ENCODE measurements around the gene TMOD1. TPM values are rescaled to one million over a fixed set of nuclear protein-coding genes. Genes with fewer than 3 reads are reported as not detected.

The TMOD1 gene
- total and polyA plus RNA-seq, 2 of the 8 experiments (the other 6 are each of a cell fraction or from before 2014, with no cell fraction given): 0.17 to 0.88 TPM

DNA sequence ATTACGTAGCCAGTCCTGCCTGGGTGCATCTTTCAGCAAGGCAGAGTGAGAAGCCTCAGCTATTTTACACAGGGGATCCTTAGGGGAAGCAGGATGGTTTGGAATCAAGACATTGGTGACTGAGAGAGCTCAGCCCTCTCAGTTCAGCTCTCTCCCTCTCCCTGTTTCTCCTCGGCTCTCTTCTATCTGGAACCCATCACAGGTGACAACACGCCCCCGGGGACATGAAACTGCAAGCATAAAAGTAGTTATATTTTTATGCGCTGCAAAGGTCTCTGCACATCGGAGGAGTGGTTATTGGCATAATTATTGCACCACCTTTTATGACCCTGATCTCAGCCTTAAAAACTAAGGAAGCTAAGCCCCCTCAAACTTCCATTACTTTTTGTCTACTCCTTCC, 14.2 kb downstream of the TMOD1 start:
- Histone ChIP-seq H3K4me1 (replicated peaks in 1 of 4; ENCODE audit: control insufficient read depth in 3 of 4, insufficient read depth in 4 of 4, low read length in 3 of 4) (peaks cover 0 to 2% (median 0%) of the 10 kb centered on the region in 4 experiments; a peak in 1 of 7 replicates), H2AFZ (ENCODE audit: low read length) (no peak overlapping the region; the same call in 1 of the 2 replicates), H2BK120ac (replicated peaks; ENCODE audit: low read depth, low read length) (no peak overlapping the region), H3K4me3 (ENCODE audit: extremely low read depth in 1 of 4, insufficient read depth in 2 of 4, low read depth in 3 of 4, low read length in 4 of 4) (no peak overlapping the region), H3K27ac (ENCODE audit: low read depth, low read length) (no peak overlapping the region), H3K56ac (replicated peaks; ENCODE audit: insufficient read length, low read depth, low read length) (no peak overlapping the region), H3K79me2 (ENCODE audit: control insufficient read depth in 1 of 2, insufficient read depth in 2 of 2, low read length in 2 of 2) (no peaks in the 10 kb centered on the region), H2BK15ac (ENCODE audit: low read length) (no peak overlapping the region), H3K23me2 (ENCODE audit: low read depth, low read length) (no peaks in the 10 kb centered on the region), H3K23ac (ENCODE audit: insufficient read length) (no peak overlapping the region), H3K4ac (replicated peaks; ENCODE audit: insufficient read length, low read depth, low read length) (no peak overlapping the region), H3K14ac (ENCODE audit: insufficient read length) (no peak overlapping the region), H3K79me1 (ENCODE audit: low read depth, low read length) (no peaks in the 10 kb centered on the region), H2BK20ac (ENCODE audit: low read length) (no peak overlapping the region), H3K36me3 (ENCODE audit: control insufficient read depth in 2 of 4, insufficient read depth in 4 of 4, low read length in 3 of 4) (no peaks in the 10 kb centered on the region), H4K5ac (ENCODE audit: insufficient read length, low read depth, low read length) (no peak overlapping the region), H3K9me3 (ENCODE audit: insufficient read depth in 2 of 2, low read depth in 1 of 2, low read length in 1 of 2) (no peaks in the 10 kb centered on the region), H3K9ac (replicated peaks in 1 of 4; ENCODE audit: extremely low read depth in 1 of 4, low read depth in 3 of 4, low read length in 3 of 4) (no peak overlapping the region), H2BK5ac (ENCODE audit: low read depth, low read length) (no peak overlapping the region), H4K8ac (ENCODE audit: extremely low read depth, insufficient read depth, low read length) (no peak overlapping the region), H3K4me2 (ENCODE audit: insufficient read depth in 1 of 2, low read depth in 2 of 2, low read length in 2 of 2) (no peak overlapping the region), H4K20me1 (replicated peaks in 1 of 2; ENCODE audit: control insufficient read depth in 1 of 2, insufficient read depth in 2 of 2, low read length in 2 of 2) (peaks cover 0 to 2% of the 10 kb centered on the region in 2 experiments), H3K27me3 (replicated peaks in 1 of 4; ENCODE audit: control insufficient read depth in 3 of 4, extremely low read depth in 1 of 4, insufficient read depth in 3 of 4, low read length in 3 of 4) (no peaks in the 10 kb centered on the region; a peak in 2 of 7 replicates), H4K91ac (replicated peaks; ENCODE audit: insufficient read length, low read length) (no peak overlapping the region), H3K18ac (ENCODE audit: extremely low read depth, low read length) (no peak overlapping the region), H2BK12ac (ENCODE audit: low read depth, low read length) (no peak overlapping the region), H2AK5ac (ENCODE audit: low read depth, low read length) (no peak overlapping the region)
- FAIRE-seq: no peak
- 90% methylated on average over 6 of the region's 6 CpGs; no CpG with 5 or more reads in 1 of the 2 experiments for WGBS, 2 experiments (ENCODE audit: extremely low coverage in 1 of 2, insufficient coverage in 1 of 2, insufficient read length in 1 of 2, insufficient replicate concordance in 2 of 2, low coverage in 1 of 2, low lambda C conversion rate in 2 of 2, missing lambda C conversion rate in 1 of 2)
- ChIA-PET POLR2A (ENCODE audit: partially characterized antibody) (interaction anchor here (0.7 kb wide), 1 partner anchor 30 kb away, joined by 3 read pairs; no protein-coding TSS in a partner anchor), CTCF (ENCODE audit: partially characterized antibody) (interaction anchor here (1.0 to 2.1 kb wide), 7 partner anchors 10 to 83 kb away, joined by 3 to 15 read pairs (median 5); no protein-coding TSS in a partner anchor)
- DNase-seq (ENCODE audit: low read depth in 1 of 2, low spot score in 2 of 2): no peak
- no peak for TF ChIP-seq BRCA1 (IDR thresholded peaks at IDR 0.05; ENCODE audit: low read depth, low read length)
- TF ChIP-seq CHD2 (IDR thresholded peaks at IDR 0.05; ENCODE audit: low read length): no peak
- TF ChIP-seq EP300 (IDR thresholded peaks at IDR 0.05; ENCODE audit: borderline replicate concordance in 1 of 2, low read depth in 2 of 2, low read length in 2 of 2): no peak
- TF ChIP-seq HDAC6 (IDR thresholded peaks at IDR 0.05; ENCODE audit: low read depth, low read length): no peak
- TF ChIP-seq SIRT6 (IDR thresholded peaks at IDR 0.05; ENCODE audit: low read length): no peak
- TF ChIP-seq POLR2A (IDR thresholded peaks at IDR 0.05; ENCODE audit: control extremely low read depth in 1 of 2, low read depth in 2 of 2, low read length in 2 of 2): no peak

Data from H1 (cell line).